SK-N-MC (cell line): ENCODE measurements around the gene CACNA1C.

ENCODE experiments used
- EZH2 ChIP-seq: fragments of 200-600 bp; sonication (generic); IDR thresholded peaks from one replicate; pipeline ENCODE4 v1.6.1; 2017; ENCODE audit warnings: antibody characterized with exemption
- FOXP2 ChIP-seq: optimal IDR thresholded peaks from 2 replicates; pipeline ENCODE3; 2011; ENCODE audit warnings: mild to moderate bottlenecking, moderate library complexity; ENCODE audit not compliant: insufficient read depth; ENCODE audit errors: extremely low read length, control extremely low read depth
- POLR2AphosphoS5 ChIP-seq: IDR thresholded peaks from 2 replicates; pipeline ENCODE4 v1.6.1; 2012; ENCODE audit warnings: mild to moderate bottlenecking, low read depth, low read length, borderline replicate concordance

GRCh38 chr12:2046957-2047356 lies 5.8 kb upstream of the CACNA1C start:
- TF ChIP-seq EZH2 (no peak), POLR2AphosphoS5 (no peak), FOXP2 (no peak)
